ENCODE results near the gene SKI. TPM values are rescaled to one million over a fixed set of nuclear protein-coding genes. Genes with fewer than 3 reads are reported as not detected.
A peak's percentile ranks its signal among the peaks of the same experiment; 100 is the strongest.

SKI gene
- total RNA-seq, 2 donors from 2014 or later: 46.2 to 114 TPM

- H3K9me3 ChIP-seq: no peaks in the 10 kb centered on the region
- peak overlapping the region; percentile 12 to 47 for H3K27ac ChIP-seq
- no peak overlapping the region for H3K4me3 ChIP-seq
- 56% methylated on average over 28 of the region's 28 CpGs for WGBS
- H3K36me3 ChIP-seq: no peaks in the 10 kb centered on the region
- TF ChIP-seq POLR2A (IDR thresholded peaks at IDR 0.05): no peak
- DNase-seq (ENCODE audit: low spot score): no peak
- intact Hi-C loops (cut with DNase I): loop anchor here (5.0 kb wide), 2 partner anchors 39 to 41 kb away; no protein-coding TSS in a partner anchor
- peaks cover 29% of the 10 kb centered on the region for H3K4me1 ChIP-seq (replicated peaks)
- H3K27me3 ChIP-seq (replicated peaks; ENCODE audit: insufficient read depth): no peaks in the 10 kb centered on the region
Measured at GRCh38 chr1:2272686-2273400, 44.7 kb downstream of the SKI start.

- no peaks in the 10 kb centered on the region for H3K36me3 ChIP-seq
- 58% methylated on average over 28 of the region's 29 CpGs for WGBS
- no peaks in the 10 kb centered on the region for H3K27me3 ChIP-seq (replicated peaks; ENCODE audit: insufficient read depth)
- peak overlapping the region; percentile 47 to 52 for H3K27ac ChIP-seq
- peaks cover 35% of the 10 kb centered on the region for H3K4me1 ChIP-seq (replicated peaks)
- TF ChIP-seq, protein P1, sequence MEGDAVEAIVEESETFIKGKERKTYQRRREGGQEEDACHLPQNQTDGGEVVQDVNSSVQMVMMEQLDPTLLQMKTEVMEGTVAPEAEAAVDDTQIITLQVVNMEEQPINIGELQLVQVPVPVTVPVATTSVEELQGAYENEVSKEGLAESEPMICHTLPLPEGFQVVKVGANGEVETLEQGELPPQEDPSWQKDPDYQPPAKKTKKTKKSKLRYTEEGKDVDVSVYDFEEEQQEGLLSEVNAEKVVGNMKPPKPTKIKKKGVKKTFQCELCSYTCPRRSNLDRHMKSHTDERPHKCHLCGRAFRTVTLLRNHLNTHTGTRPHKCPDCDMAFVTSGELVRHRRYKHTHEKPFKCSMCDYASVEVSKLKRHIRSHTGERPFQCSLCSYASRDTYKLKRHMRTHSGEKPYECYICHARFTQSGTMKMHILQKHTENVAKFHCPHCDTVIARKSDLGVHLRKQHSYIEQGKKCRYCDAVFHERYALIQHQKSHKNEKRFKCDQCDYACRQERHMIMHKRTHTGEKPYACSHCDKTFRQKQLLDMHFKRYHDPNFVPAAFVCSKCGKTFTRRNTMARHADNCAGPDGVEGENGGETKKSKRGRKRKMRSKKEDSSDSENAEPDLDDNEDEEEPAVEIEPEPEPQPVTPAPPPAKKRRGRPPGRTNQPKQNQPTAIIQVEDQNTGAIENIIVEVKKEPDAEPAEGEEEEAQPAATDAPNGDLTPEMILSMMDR (IDR thresholded peaks at IDR 0.05): no peak
- intact Hi-C loops (cut with DNase I): loop anchor here (5.0 kb wide), 2 partner anchors 39 to 41 kb away; no protein-coding TSS in a partner anchor
- no peak overlapping the region for H3K4me3 ChIP-seq
- DNase-seq (ENCODE audit: low spot score): no peak
- H3K9me3 ChIP-seq: no peaks in the 10 kb centered on the region
Measured at GRCh38 chr1:2273401-2274090, 45.4 kb downstream of the SKI start.

DNA sequence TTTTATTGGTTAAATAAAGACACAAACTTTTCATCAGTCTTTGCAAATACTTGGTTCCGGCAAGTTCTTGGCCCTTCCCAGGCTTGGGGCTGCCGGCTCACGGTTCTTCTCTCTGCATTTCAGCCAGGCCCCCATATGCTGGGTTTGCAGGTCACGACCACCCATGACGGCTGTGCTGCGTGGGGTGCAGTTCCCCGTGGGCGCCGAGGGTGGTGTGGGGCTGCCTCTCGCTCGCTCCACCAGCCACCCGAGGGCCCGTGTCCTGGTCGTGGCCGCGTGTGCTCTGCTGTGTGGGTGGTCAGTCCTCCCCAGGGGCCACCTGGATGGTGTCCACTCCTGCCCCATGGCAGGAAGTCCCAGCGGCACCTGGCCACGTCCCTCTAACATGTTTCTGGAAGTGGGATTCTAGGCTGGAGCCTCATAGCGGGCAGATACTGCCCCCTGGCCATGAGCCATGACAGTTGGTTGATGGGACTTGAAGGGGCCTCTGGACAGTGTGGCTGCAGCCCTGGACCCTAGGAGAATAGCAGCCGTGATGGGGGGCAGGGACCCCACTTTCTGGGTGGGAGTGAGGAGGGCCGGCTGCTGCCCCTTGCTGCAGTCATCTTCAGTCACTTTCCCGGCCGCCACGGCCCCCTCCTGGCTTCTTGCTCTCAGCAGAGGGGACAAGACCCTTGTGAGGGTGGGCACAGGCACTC, 46.3 kb downstream of the SKI start:
- Histone ChIP-seq H3K9me3 (no peaks in the 10 kb centered on the region), H3K4me3 (no peak overlapping the region), H3K36me3 (no peaks in the 10 kb centered on the region), H3K27ac (peak overlapping the region; percentile 47 to 52), H3K27me3 (replicated peaks; ENCODE audit: insufficient read depth) (no peaks in the 10 kb centered on the region), H3K4me1 (replicated peaks) (peaks cover 38% of the 10 kb centered on the region)
- intact Hi-C loops (cut with DNase I): loop anchor here (5.0 kb wide), 2 partner anchors 38 to 42 kb away; no protein-coding TSS in a partner anchor
- TF ChIP-seq POLR2AphosphoS5 (IDR thresholded peaks at IDR 0.05) (peak; percentile 26), POLR2A (IDR thresholded peaks at IDR 0.05) (no peak)
- DNase-seq (ENCODE audit: low spot score): no peak
- 57% methylated on average over 22 of the region's 24 CpGs for WGBS

GRCh38 chr1:2274929-2275475, 46.9 kb downstream of the SKI start:
- intact Hi-C loops (cut with DNase I): loop anchor here (5.0 kb wide), 2 partner anchors 37 to 43 kb away; no protein-coding TSS in a partner anchor

DNA sequence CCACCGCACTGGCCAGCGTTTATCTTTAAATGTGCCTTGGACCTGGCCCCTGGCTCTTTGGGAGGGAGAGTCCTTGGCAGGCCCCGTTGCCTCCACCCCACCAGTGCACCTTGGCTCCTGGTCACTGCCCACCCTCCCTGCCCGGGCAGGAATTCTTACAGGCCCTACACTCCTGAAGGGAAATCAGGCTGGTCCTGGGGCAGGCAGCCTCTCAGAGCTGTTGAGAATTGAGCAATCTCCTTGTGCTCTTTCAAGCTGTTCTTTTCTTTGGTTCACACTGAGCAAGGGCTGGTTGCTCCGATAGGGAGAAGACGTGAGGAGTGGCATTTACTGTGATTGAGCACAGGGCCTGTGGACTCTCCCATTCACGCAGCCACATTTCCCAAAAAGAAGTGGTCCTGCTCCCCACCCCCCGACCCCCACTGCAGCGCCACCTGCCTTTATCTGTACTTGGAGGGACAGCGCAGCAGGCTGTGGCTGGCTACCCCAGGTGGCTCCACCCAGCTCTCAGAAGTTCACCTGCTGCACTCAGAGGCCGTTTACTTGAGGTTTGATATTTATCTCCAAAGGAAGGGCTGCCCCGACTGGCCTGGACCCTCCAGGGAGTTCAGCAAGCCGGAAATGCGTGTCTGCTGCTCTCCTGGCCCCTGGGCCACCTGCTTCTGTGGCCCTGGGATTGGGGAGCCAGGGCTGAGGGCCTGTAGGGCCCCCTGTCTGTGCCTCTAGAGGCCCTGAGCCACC, 47.8 kb downstream of the SKI start:
- 26% methylated on average over 13 of the region's 14 CpGs for WGBS

More at GRCh38 chr1:2274929-2275475, 46.9 kb downstream of the SKI start:
- Histone ChIP-seq H3K27me3 (replicated peaks; ENCODE audit: insufficient read depth) (no peaks in the 10 kb centered on the region), H3K9me3 (no peaks in the 10 kb centered on the region), H3K4me1 (replicated peaks) (peaks cover 38% of the 10 kb centered on the region), H3K36me3 (no peaks in the 10 kb centered on the region), H3K27ac (peak overlapping the region; percentile 47 to 52), H3K4me3 (no peak overlapping the region)
- no peak for DNase-seq (ENCODE audit: low spot score)
- TF ChIP-seq, protein P1 (IDR thresholded peaks at IDR 0.05): no peak
- no peak for TF ChIP-seq POLR2A (IDR thresholded peaks at IDR 0.05)
- TF ChIP-seq POLR2AphosphoS5 (IDR thresholded peaks at IDR 0.05): no peak
- WGBS: 69% methylated on average over 21 of the region's 21 CpGs

More for the DNA sequence above, 47.8 kb downstream of the SKI start:
- no peaks in the 10 kb centered on the region for H3K9me3 ChIP-seq
- H3K36me3 ChIP-seq: no peaks in the 10 kb centered on the region
- no peaks in the 10 kb centered on the region for H3K27me3 ChIP-seq (replicated peaks; ENCODE audit: insufficient read depth)
- H3K4me3 ChIP-seq: no peak overlapping the region
- TF ChIP-seq, protein P1 (IDR thresholded peaks at IDR 0.05): peak in 1 of 4 experiments; percentile 33
- TF ChIP-seq POLR2A (IDR thresholded peaks at IDR 0.05): no peak
- DNase-seq (ENCODE audit: low spot score): peak; percentile 31
- H3K27ac ChIP-seq: peak overlapping the region; percentile 47 to 52
- intact Hi-C loops (cut with DNase I): no loop called here
- peaks cover 38% of the 10 kb centered on the region for H3K4me1 ChIP-seq (replicated peaks)

All from prostate gland (tissue), 2 donors.